HepG2 (cell line): ENCODE data around the gene MTFR1L. TPM values are rescaled to one million over a fixed set of nuclear protein-coding genes. Genes with fewer than 3 reads are reported as not detected.

Experiments used
- AGO2 ChIP-seq: fragments of 200-400 bp; formaldehyde crosslinking; optimal IDR thresholded peaks from 2 replicates; pipeline ENCODE3; 2017; ENCODE audit warnings: mild to moderate bottlenecking, low read depth, low read length, moderate library complexity
- ARNT ChIP-seq: fragments of 450-650 bp; IDR thresholded peaks from 2 replicates; pipeline ENCODE4 v1.6.1; 2017
- EHMT2 ChIP-seq: fragments of 200-600 bp; sonication (generic); IDR thresholded peaks from 2 replicates; pipeline ENCODE4 v1.7.0; 2017; ENCODE audit warnings: antibody characterized with exemption, low read depth, low read length, borderline replicate concordance
- FOSL1 ChIP-seq: sonication (generic); formaldehyde crosslinking; IDR thresholded peaks from 2 replicates; pipeline ENCODE4 v1.9.0; 2021; ENCODE audit warnings: missing genetic modification reagents, borderline replicate concordance
- HINFP ChIP-seq: sonication (generic); formaldehyde crosslinking; IDR thresholded peaks from 2 replicates; pipeline ENCODE4 v1.4.0; 2020; ENCODE audit warnings: low read depth, mild to moderate bottlenecking, missing genetic modification reagents
- MXD4 ChIP-seq: IDR thresholded peaks from 2 replicates; pipeline ENCODE4 v1.6.1; 2016; ENCODE audit warnings: mild to moderate bottlenecking, missing biosample characterization, missing genetic modification reagents
- NFYC ChIP-seq: IDR thresholded peaks from 2 replicates; pipeline ENCODE4 v1.6.1; 2016; ENCODE audit warnings: missing genetic modification reagents, missing compliant biosample characterization
- RCOR2 ChIP-seq: IDR thresholded peaks from 2 replicates; pipeline ENCODE4 v1.6.1; 2016; ENCODE audit warnings: missing biosample characterization, missing genetic modification reagents
- RORA ChIP-seq: sonication (generic); formaldehyde crosslinking; IDR thresholded peaks from 2 replicates; pipeline ENCODE4 v1.5.0; 2020; ENCODE audit warnings: mild to moderate bottlenecking, missing genetic modification reagents, moderate library complexity
- SAFB2 ChIP-seq: sonication (generic); formaldehyde crosslinking; IDR thresholded peaks from 2 replicates; pipeline ENCODE4 v1.5.1; 2020; ENCODE audit warnings: missing genetic modification reagents, low read depth, mild to moderate bottlenecking, borderline replicate concordance
- SKIL ChIP-seq: sonication (generic); formaldehyde crosslinking; IDR thresholded peaks from 2 replicates; pipeline ENCODE4 v1.8.0; 2022; ENCODE audit warnings: missing genetic modification reagents, mild to moderate bottlenecking, moderate library complexity, borderline replicate concordance
- SOX6 ChIP-seq, 2 experiments: fragments of 450-650 bp in 1 of 2; sonication (generic) in 1 of 2; formaldehyde crosslinking in 1 of 2; IDR thresholded peaks; 2 replicates each; pipeline versions ENCODE4 v1.4.0 to v1.6.1; 2017 to 2020; ENCODE audit warnings: antibody characterized with exemption in 1 of 2, mild to moderate bottlenecking in 1 of 2, missing genetic modification reagents in 1 of 2
- THAP9 ChIP-seq: sonication (generic); formaldehyde crosslinking; IDR thresholded peaks from 2 replicates; pipeline ENCODE4; 2020; ENCODE audit warnings: missing genetic modification reagents, mild to moderate bottlenecking, borderline replicate concordance
- ZBTB26 ChIP-seq: IDR thresholded peaks from 2 replicates; pipeline ENCODE4 v1.6.1; 2016; ENCODE audit warnings: missing compliant biosample characterization, missing genetic modification reagents, borderline replicate concordance
- ZBTB34 ChIP-seq: sonication (generic); formaldehyde crosslinking; IDR thresholded peaks from 2 replicates; pipeline ENCODE4 v1.8.0; 2022; ENCODE audit warnings: mild to moderate bottlenecking, missing genetic modification reagents
- ZFP62 ChIP-seq: sonication (generic); formaldehyde crosslinking; IDR thresholded peaks from 2 replicates; pipeline ENCODE4 v1.4.0; 2020; ENCODE audit warnings: missing genetic modification reagents
- ZNF121 ChIP-seq: sonication (generic); formaldehyde crosslinking; IDR thresholded peaks from 2 replicates; pipeline ENCODE4 v1.5.0; 2020; ENCODE audit warnings: mild to moderate bottlenecking, missing genetic modification reagents
- ZNF350 ChIP-seq: sonication (generic); formaldehyde crosslinking; IDR thresholded peaks from 2 replicates; pipeline ENCODE4 v1.4.0; 2020; ENCODE audit warnings: mild to moderate bottlenecking, low read depth, missing genetic modification reagents, borderline replicate concordance
- ZNF354B ChIP-seq: sonication (generic); formaldehyde crosslinking; IDR thresholded peaks from 2 replicates; pipeline ENCODE4 v1.8.0; 2022; ENCODE audit warnings: mild to moderate bottlenecking, missing genetic modification reagents
- ZNF615 ChIP-seq: sonication (generic); formaldehyde crosslinking; IDR thresholded peaks from 2 replicates; pipeline ENCODE4 v1.5.0; 2020; ENCODE audit warnings: mild to moderate bottlenecking, missing genetic modification reagents, borderline replicate concordance
- ZNF737 ChIP-seq: sonication (generic); formaldehyde crosslinking; IDR thresholded peaks from 2 replicates; pipeline ENCODE4 v1.5.0; 2020; ENCODE audit warnings: missing genetic modification reagents, mild to moderate bottlenecking, borderline replicate concordance
- polyA plus RNA-seq, 8 experiments: library from polyadenylated mRNA; depleted of rRNA in 3 of 8; stranded (reverse) in 7 of 8; unstranded in 1 of 8; fragments of >200 nt; fragmentation: Illumina TruSeq in 4 of 8; extraction: Trizol in 4 of 8; gene quantifications; 2 replicates each; pipeline versions ENCODE4 v1.2.1 to v1.2.3, GENCODE V29; 2011 to 2016; ENCODE audit warnings: low read depth in 4 of 8, missing spikeins in 1 of 8, mixed read lengths in 1 of 8; ENCODE audit not compliant: insufficient read depth in 1 of 8
- total RNA-seq, 5 experiments: library from RNA; depleted of rRNA; stranded (reverse); fragments of >200 nt; fragmentation: Illumina TruSeq; extraction: Trizol; gene quantifications; 2 replicates each; pipeline ENCODE4 v1.2.3, GENCODE V29; 2016; ENCODE audit warnings: low read depth in 1 of 5

MTFR1L gene
- total and polyA plus RNA-seq, 2 of the 13 experiments (the other 11 are each of a cell fraction or from before 2014, with no cell fraction given), result 38.0 to 55.7 TPM

- TF ChIP-seq NFYC (CRISPR knock-in tag) (no peak), ZNF121 (CRISPR knock-in tag) (no peak), ZNF354B (CRISPR knock-in tag) (no peak), EHMT2 (no peak), THAP9 (no peak), FOSL1 (CRISPR knock-in tag) (no peak), SKIL (no peak), SOX6 (IDR thresholded peaks at IDR 0.05) (no peak), SOX6 (CRISPR knock-in tag; IDR thresholded peaks at IDR 0.05) (no peak; the same call in 1 of the 2 replicates), RORA (CRISPR knock-in tag) (no peak), ARNT (no peak), RCOR2 (no peak; the same call in 1 of the 2 replicates), SAFB2 (CRISPR knock-in tag) (no peak), ZFP62 (CRISPR knock-in tag) (no peak), ZBTB34 (no peak), ZBTB26 (no peak), AGO2 (no peak), HINFP (CRISPR knock-in tag) (no peak), ZNF615 (CRISPR knock-in tag) (0 out of 2 replicates have a peak, but pooled peaks have one; percentile 43), ZNF350 (CRISPR knock-in tag) (no peak), ZNF737 (CRISPR knock-in tag) (no peak), MXD4 (CRISPR knock-in tag) (no peak)
Observed at GRCh38 chr1:25871086-25871703, 51.4 kb downstream of the MTFR1L start (continued).
